Stimulated activated CD4-positive, alpha-beta T cell treated with anti-CD3 and anti-CD28 coated beads, TNF-alpha, amount 100 ng/mL, for 24 hours (primary cell): ENCODE data around the gene KIRREL3.

ENCODE experiments used
- DNase-seq, 3 experiments: peaks; one replicate each; pipeline ENCODE4 v3.0.0-alpha.2; 2020; ENCODE audit warnings: low read depth in 3 of 3

The KIRREL3 gene

GRCh38 chr11:126914941-126915340 lies 85.6 kb downstream of the KIRREL3 start:
- no peak for DNase-seq

- DNase-seq = no peak
These were observed 86.4 kb downstream of the KIRREL3 start for GRCh38 chr11:126914166-126914565.

GRCh38 chr11:126904520-126904919 lies 96.0 kb downstream of the KIRREL3 start:
- no peak for DNase-seq

GRCh38 chr11:126901783-126902182 lies 98.8 kb downstream of the KIRREL3 start:
- DNase-seq = no peak

- DNase-seq = no peak
These were observed 100.4 kb downstream of the KIRREL3 start for GRCh38 chr11:126899961-126900748.

- DNase-seq = no peak
These were observed 101.8 kb downstream of the KIRREL3 start for GRCh38 chr11:126898802-126899201.

- no peak for DNase-seq
These were observed 103.1 kb downstream of the KIRREL3 start for GRCh38 chr11:126897430-126897829.

- DNase-seq = no peak
These were observed 104.5 kb downstream of the KIRREL3 start for GRCh38 chr11:126896025-126896424.

GRCh38 chr11:126893796-126894195 lies 106.8 kb downstream of the KIRREL3 start:
- no peak for DNase-seq

GRCh38 chr11:126892756-126893155 lies 107.8 kb downstream of the KIRREL3 start:
- DNase-seq = no peak

- DNase-seq = no peak
These were observed 108.9 kb downstream of the KIRREL3 start for GRCh38 chr11:126891556-126892217.

- DNase-seq = no peak
These were observed 110.0 kb downstream of the KIRREL3 start for GRCh38 chr11:126890561-126890960.

- no peak for DNase-seq
These were observed 112.4 kb downstream of the KIRREL3 start for GRCh38 chr11:126888115-126888712.

- no peak for DNase-seq
These were observed 113.9 kb downstream of the KIRREL3 start for GRCh38 chr11:126886636-126887035.

GRCh38 chr11:126886085-126886484 lies 114.5 kb downstream of the KIRREL3 start:
- no peak for DNase-seq

- DNase-seq = no peak
These were observed 116.0 kb downstream of the KIRREL3 start for GRCh38 chr11:126884594-126884993.

- DNase-seq = no peak
These were observed 116.4 kb downstream of the KIRREL3 start for GRCh38 chr11:126884192-126884591.

- no peak for DNase-seq
These were observed 119.7 kb downstream of the KIRREL3 start for GRCh38 chr11:126880872-126881271.

- no peak for DNase-seq
These were observed 121.1 kb downstream of the KIRREL3 start for GRCh38 chr11:126879516-126879915.

- DNase-seq = no peak
These were observed 121.6 kb downstream of the KIRREL3 start for GRCh38 chr11:126878913-126879482.

- DNase-seq = no peak
These were observed 125.7 kb downstream of the KIRREL3 start for GRCh38 chr11:126874831-126875230.

- DNase-seq = no peak
These were observed 126.3 kb downstream of the KIRREL3 start for GRCh38 chr11:126874276-126874675.

GRCh38 chr11:126871792-126872191 lies 128.8 kb downstream of the KIRREL3 start:
- DNase-seq = no peak
